Measurements from ENCODE around the gene PAN3.

PAN3 gene

GRCh38 chr13:28097503-28097902 is 40.8 kb upstream of the PAN3 start:
- no peak for TF ChIP-seq SIN3A (IDR thresholded peaks at IDR 0.05; ENCODE audit: borderline replicate concordance, insufficient read depth, low read length)
- TF ChIP-seq, protein P1, sequence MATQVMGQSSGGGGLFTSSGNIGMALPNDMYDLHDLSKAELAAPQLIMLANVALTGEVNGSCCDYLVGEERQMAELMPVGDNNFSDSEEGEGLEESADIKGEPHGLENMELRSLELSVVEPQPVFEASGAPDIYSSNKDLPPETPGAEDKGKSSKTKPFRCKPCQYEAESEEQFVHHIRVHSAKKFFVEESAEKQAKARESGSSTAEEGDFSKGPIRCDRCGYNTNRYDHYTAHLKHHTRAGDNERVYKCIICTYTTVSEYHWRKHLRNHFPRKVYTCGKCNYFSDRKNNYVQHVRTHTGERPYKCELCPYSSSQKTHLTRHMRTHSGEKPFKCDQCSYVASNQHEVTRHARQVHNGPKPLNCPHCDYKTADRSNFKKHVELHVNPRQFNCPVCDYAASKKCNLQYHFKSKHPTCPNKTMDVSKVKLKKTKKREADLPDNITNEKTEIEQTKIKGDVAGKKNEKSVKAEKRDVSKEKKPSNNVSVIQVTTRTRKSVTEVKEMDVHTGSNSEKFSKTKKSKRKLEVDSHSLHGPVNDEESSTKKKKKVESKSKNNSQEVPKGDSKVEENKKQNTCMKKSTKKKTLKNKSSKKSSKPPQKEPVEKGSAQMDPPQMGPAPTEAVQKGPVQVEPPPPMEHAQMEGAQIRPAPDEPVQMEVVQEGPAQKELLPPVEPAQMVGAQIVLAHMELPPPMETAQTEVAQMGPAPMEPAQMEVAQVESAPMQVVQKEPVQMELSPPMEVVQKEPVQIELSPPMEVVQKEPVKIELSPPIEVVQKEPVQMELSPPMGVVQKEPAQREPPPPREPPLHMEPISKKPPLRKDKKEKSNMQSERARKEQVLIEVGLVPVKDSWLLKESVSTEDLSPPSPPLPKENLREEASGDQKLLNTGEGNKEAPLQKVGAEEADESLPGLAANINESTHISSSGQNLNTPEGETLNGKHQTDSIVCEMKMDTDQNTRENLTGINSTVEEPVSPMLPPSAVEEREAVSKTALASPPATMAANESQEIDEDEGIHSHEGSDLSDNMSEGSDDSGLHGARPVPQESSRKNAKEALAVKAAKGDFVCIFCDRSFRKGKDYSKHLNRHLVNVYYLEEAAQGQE (IDR thresholded peaks at IDR 0.05; ENCODE audit: insufficient read depth in 1 of 2, low read depth in 2 of 2, low read length in 2 of 2), result no peak
- TF ChIP-seq TAF1 (IDR thresholded peaks at IDR 0.05; ENCODE audit: borderline replicate concordance, insufficient read depth, low read length), result no peak
- no peak for TF ChIP-seq POLR2AphosphoS5 (IDR thresholded peaks at IDR 0.05; ENCODE audit: low read depth, low read length)
- no peak for TF ChIP-seq FOXP2 (optimal IDR thresholded peaks at IDR 0.05; ENCODE audit: borderline replicate concordance, extremely low read depth, extremely low read length, insufficient read depth)

DNA sequence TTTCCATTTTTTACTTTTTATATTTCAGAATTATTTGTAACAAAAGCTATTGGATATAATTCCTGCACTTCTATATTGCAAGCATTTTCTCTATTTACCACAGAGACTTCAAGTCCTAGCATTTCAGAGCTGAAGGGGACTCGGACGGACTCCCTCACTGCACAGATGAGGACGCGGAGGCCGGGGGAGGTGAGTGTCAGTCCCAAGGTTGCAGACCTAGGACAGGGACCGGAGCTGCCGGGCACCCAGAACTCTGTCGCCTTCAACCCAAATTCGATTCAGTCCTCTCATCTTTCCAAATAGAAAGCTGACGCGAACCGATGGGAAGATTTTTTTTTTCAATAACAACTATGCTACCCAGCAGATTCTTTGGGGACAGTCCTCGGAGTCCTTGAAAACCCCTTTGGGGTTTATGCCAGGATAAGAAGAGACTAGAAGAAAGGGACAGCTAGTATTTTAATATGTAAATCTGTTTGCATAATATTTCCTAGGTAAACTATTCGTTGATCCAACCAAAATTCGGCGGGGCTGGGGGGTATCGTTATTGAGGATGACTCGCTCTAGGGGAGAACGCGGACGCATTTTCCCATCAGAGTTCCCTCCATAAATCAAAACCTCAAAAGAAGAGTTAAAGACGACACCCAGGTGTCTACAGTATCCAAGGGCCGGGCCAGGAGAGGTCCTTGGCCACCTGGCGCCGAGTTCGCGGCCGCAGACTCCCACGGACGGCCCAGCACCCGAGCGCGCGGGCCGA is 38.8 kb upstream of the PAN3 start:
- TF ChIP-seq SIN3A (IDR thresholded peaks at IDR 0.05; ENCODE audit: borderline replicate concordance, insufficient read depth, low read length) (no peak), TAF1 (IDR thresholded peaks at IDR 0.05; ENCODE audit: borderline replicate concordance, insufficient read depth, low read length) (no peak), POLR2AphosphoS5 (IDR thresholded peaks at IDR 0.05; ENCODE audit: low read depth, low read length) (no peak), FOXP2 (optimal IDR thresholded peaks at IDR 0.05; ENCODE audit: borderline replicate concordance, extremely low read depth, extremely low read length, insufficient read depth) (no peak)
- TF ChIP-seq, protein P1 (IDR thresholded peaks at IDR 0.05; ENCODE audit: insufficient read depth in 1 of 2, low read depth in 2 of 2, low read length in 2 of 2), result no peak

GRCh38 chr13:28100150-28101121 is 37.9 kb upstream of the PAN3 start, which contains the start of gene FLT3:
FLT3 (minus strand) TSS chr13:28100576; CDS start chr13:28100510, 66 bp downstream.
- TF ChIP-seq POLR2AphosphoS5 (IDR thresholded peaks at IDR 0.05; ENCODE audit: low read depth, low read length) (no peak), SIN3A (IDR thresholded peaks at IDR 0.05; ENCODE audit: borderline replicate concordance, insufficient read depth, low read length) (no peak), TAF1 (IDR thresholded peaks at IDR 0.05; ENCODE audit: borderline replicate concordance, insufficient read depth, low read length) (no peak), FOXP2 (optimal IDR thresholded peaks at IDR 0.05; ENCODE audit: borderline replicate concordance, extremely low read depth, extremely low read length, insufficient read depth) (no peak)
- TF ChIP-seq, protein P1 (IDR thresholded peaks at IDR 0.05; ENCODE audit: insufficient read depth in 1 of 2, low read depth in 2 of 2, low read length in 2 of 2), result no peak

- no peak for TF ChIP-seq FOXP2 (optimal IDR thresholded peaks at IDR 0.05; ENCODE audit: borderline replicate concordance, extremely low read depth, extremely low read length, insufficient read depth)
- no peak for TF ChIP-seq TAF1 (IDR thresholded peaks at IDR 0.05; ENCODE audit: borderline replicate concordance, insufficient read depth, low read length)
- TF ChIP-seq POLR2AphosphoS5 (IDR thresholded peaks at IDR 0.05; ENCODE audit: low read depth, low read length), result no peak
- TF ChIP-seq, protein P1 (IDR thresholded peaks at IDR 0.05; ENCODE audit: insufficient read depth in 1 of 2, low read depth in 2 of 2, low read length in 2 of 2), result no peak
- no peak for TF ChIP-seq SIN3A (IDR thresholded peaks at IDR 0.05; ENCODE audit: borderline replicate concordance, insufficient read depth, low read length)
Measured at GRCh38 chr13:28106976-28107375, 31.4 kb upstream of the PAN3 start.

All from PFSK-1 (cell line).